Spleen (tissue), 7 donors: Measurements from ENCODE around the gene HSPB2.

Source experiments
- POLR2A ChIP-seq, 3 donors: fragments of 450-650 bp; IDR thresholded peaks; one replicate each; pipeline ENCODE4 v1.5.1; 2017; ENCODE audit warnings: antibody characterized with exemption in 3 of 3, mild to moderate bottlenecking in 1 of 3
- TF ChIP-seq, protein P1 (sequence below), 11 experiments: fragments of 200-600 bp in 7 of 11; fragments of 450-650 bp in 4 of 11; sonication (generic) in 4 of 11; IDR thresholded peaks in 8 of 11; conservative IDR thresholded peaks in 3 of 11; 1 replicate in 7 of 11; 2 replicates in 4 of 11; pipeline versions ENCODE4 v1.4.0 to v1.8.0; 2016 to 2021; ENCODE audit warnings: antibody characterized with exemption in 11 of 11, inconsistent platforms in 4 of 11, mild to moderate bottlenecking in 1 of 11
- donor health status: DM: no; HTN: no; CAD: no; lungs with moderate emphysema.
- donor health status: DM: no; HTN: no; CAD: no.
- donor health status: DM: no; HTN: no; CAD: no.

DNA sequence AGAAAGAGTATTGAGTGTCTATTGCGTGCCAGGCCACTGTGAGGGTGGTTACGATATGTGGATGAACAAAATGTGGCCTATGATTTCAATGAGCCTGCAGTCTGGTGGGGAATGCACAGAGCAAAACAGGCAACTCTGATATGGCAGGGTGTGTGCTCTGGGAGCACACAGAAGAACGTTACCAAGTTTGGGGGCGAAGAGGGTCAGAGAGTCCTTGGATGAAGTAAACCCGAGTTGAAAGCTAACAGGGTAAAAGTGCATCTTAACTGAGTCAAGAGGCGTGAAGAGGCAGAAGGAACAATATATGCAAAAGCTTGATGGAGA lies 32.9 kb upstream of the HSPB2 start:
- no peak for TF ChIP-seq POLR2A (IDR thresholded peaks at IDR 0.05)
- TF ChIP-seq, protein P1, sequence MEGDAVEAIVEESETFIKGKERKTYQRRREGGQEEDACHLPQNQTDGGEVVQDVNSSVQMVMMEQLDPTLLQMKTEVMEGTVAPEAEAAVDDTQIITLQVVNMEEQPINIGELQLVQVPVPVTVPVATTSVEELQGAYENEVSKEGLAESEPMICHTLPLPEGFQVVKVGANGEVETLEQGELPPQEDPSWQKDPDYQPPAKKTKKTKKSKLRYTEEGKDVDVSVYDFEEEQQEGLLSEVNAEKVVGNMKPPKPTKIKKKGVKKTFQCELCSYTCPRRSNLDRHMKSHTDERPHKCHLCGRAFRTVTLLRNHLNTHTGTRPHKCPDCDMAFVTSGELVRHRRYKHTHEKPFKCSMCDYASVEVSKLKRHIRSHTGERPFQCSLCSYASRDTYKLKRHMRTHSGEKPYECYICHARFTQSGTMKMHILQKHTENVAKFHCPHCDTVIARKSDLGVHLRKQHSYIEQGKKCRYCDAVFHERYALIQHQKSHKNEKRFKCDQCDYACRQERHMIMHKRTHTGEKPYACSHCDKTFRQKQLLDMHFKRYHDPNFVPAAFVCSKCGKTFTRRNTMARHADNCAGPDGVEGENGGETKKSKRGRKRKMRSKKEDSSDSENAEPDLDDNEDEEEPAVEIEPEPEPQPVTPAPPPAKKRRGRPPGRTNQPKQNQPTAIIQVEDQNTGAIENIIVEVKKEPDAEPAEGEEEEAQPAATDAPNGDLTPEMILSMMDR (IDR thresholded peaks at IDR 0.05 in 8 of 11, conservative IDR thresholded peaks at IDR 0.05 in 3 of 11) = no peak
